H1 (cell line): ENCODE data around the gene SAMD9. TPM values are rescaled to one million over a fixed set of nuclear protein-coding genes. Genes with fewer than 3 reads are reported as not detected.

ENCODE experiments used
- CTCF ChIA-PET: fragments of 300-600 bp; sonication (Branson Sonifier 250); formaldehyde crosslinking; loops from one replicate; lab custom pipeline; 2021; ENCODE audit not compliant: partially characterized antibody; lab: Charles Lee
- POLR2A ChIA-PET: fragments of 300-600 bp; sonication (Branson Sonifier 250); formaldehyde crosslinking; loops from one replicate; lab custom pipeline; 2021; ENCODE audit warnings: inconsistent platforms; ENCODE audit not compliant: partially characterized antibody; lab: Charles Lee
- DNase-seq, 2 experiments: peaks; one replicate each; pipeline versions ENCODE4 v3.0.0 to v3.0.0-alpha.2; 2010 to 2022; ENCODE audit warnings: low spot score in 2 of 2, low read depth in 1 of 2, mixed read lengths in 1 of 2
- FAIRE-seq: peaks from 2 replicates; lab custom pipeline; 2011; peaks lifted over from hg19 to GRCh38; lab: Jason Lieb, UNC
- H2AFZ ChIP-seq: 2 replicates; pipeline ENCODE4 v1.8.1; 2012; ENCODE audit warnings: low read length, inconsistent platforms
- H2AK5ac ChIP-seq: 2 replicates; pipeline ENCODE4 v1.6.1; 2013; ENCODE audit warnings: low read depth, low read length
- H2BK120ac ChIP-seq: replicated peaks from 2 replicates; pipeline ENCODE3; 2013; ENCODE audit warnings: low read depth, low read length, inconsistent platforms
- H2BK12ac ChIP-seq: 2 replicates; pipeline ENCODE4 v1.6.1; 2013; ENCODE audit warnings: low read depth, low read length
- H2BK15ac ChIP-seq: 2 replicates; pipeline ENCODE4 v1.6.1; 2013; ENCODE audit warnings: low read length
- H2BK20ac ChIP-seq: 2 replicates; pipeline ENCODE4 v1.6.1; 2013; ENCODE audit warnings: low read length
- H2BK5ac ChIP-seq: 2 replicates; pipeline ENCODE4 v1.6.1; 2013; ENCODE audit warnings: low read depth, low read length
- H3K14ac ChIP-seq: 2 replicates; pipeline ENCODE4 v1.6.1; 2013; ENCODE audit warnings: inconsistent platforms; ENCODE audit not compliant: insufficient read length
- H3K18ac ChIP-seq: 2 replicates; pipeline ENCODE4 v1.6.1; 2013; ENCODE audit warnings: low read length; ENCODE audit errors: extremely low read depth
- H3K23ac ChIP-seq: 2 replicates; pipeline ENCODE4 v1.6.1; 2013; ENCODE audit warnings: inconsistent platforms; ENCODE audit not compliant: insufficient read length
- H3K23me2 ChIP-seq: 2 replicates; pipeline ENCODE4 v1.6.1; 2013; ENCODE audit warnings: low read depth, low read length
- H3K27ac ChIP-seq: 2 replicates; pipeline ENCODE4 v1.6.1; 2011; ENCODE audit warnings: low read depth, low read length, inconsistent platforms
- H3K27me3 ChIP-seq, 4 experiments: replicated peaks in 1 of 4; 1 replicate in 1 of 4; 2 replicates in 3 of 4; pipeline versions ENCODE4 v1.6.1 to v1.8.1; 2011 to 2013; ENCODE audit warnings: low read length in 3 of 4, mild to moderate bottlenecking in 3 of 4, inconsistent platforms in 2 of 4, mixed read lengths in 2 of 4, moderate library complexity in 1 of 4; ENCODE audit not compliant: control insufficient read depth in 3 of 4, insufficient read depth in 3 of 4; ENCODE audit errors: extremely low read depth in 1 of 4
- H3K36me3 ChIP-seq, 4 experiments: 2 replicates each; pipeline versions ENCODE4 v1.6.1 to v1.8.1; 2011 to 2013; ENCODE audit warnings: mild to moderate bottlenecking in 4 of 4, low read length in 3 of 4, moderate library complexity in 2 of 4, control low read depth in 1 of 4, inconsistent platforms in 1 of 4; ENCODE audit not compliant: insufficient read depth in 4 of 4, control insufficient read depth in 2 of 4
- H3K4ac ChIP-seq: replicated peaks from 2 replicates; pipeline ENCODE3; 2013; ENCODE audit warnings: low read length, low read depth, mixed read lengths, inconsistent platforms; ENCODE audit not compliant: insufficient read length
- H3K4me1 ChIP-seq, 4 experiments: replicated peaks in 1 of 4; 1 replicate in 1 of 4; 2 replicates in 3 of 4; pipeline versions ENCODE4 v1.6.1 to v1.8.1; 2011 to 2013; ENCODE audit warnings: low read length in 3 of 4, inconsistent platforms in 2 of 4, mixed read lengths in 1 of 4; ENCODE audit not compliant: insufficient read depth in 4 of 4, control insufficient read depth in 3 of 4
- H3K4me2 ChIP-seq, 2 experiments: 2 replicates each; pipeline versions ENCODE4 v1.6.1 to v1.8.1; 2011 to 2013; ENCODE audit warnings: low read depth in 2 of 2, low read length in 2 of 2, control low read depth in 1 of 2, inconsistent platforms in 1 of 2, mild to moderate bottlenecking in 1 of 2; ENCODE audit not compliant: insufficient read depth in 1 of 2
- H3K4me3 ChIP-seq, 4 experiments: fragments of 200-600, 300-600 bp in 1 of 4; sonication (generic), shearing (Covaris generic), sonication (Bioruptor Twin) in 1 of 4; 2 replicates each; pipeline versions ENCODE4 v1.5.1 to v1.8.1; 2011 to 2016; ENCODE audit warnings: low read length in 4 of 4, low read depth in 3 of 4, control low read depth in 2 of 4, inconsistent platforms in 2 of 4, mild to moderate bottlenecking in 2 of 4, mixed read lengths in 1 of 4, moderate library complexity in 1 of 4; ENCODE audit not compliant: insufficient read depth in 2 of 4; ENCODE audit errors: extremely low read depth in 1 of 4
- H3K56ac ChIP-seq: replicated peaks from 2 replicates; pipeline ENCODE3; 2013; ENCODE audit warnings: low read depth, mild to moderate bottlenecking, mixed read lengths, low read length, inconsistent platforms; ENCODE audit not compliant: insufficient read length
- H3K79me1 ChIP-seq: 2 replicates; pipeline ENCODE4 v1.6.1; 2013; ENCODE audit warnings: low read depth, low read length, control low read depth
- H3K79me2 ChIP-seq, 2 experiments: 2 replicates each; pipeline versions ENCODE4 v1.6.1 to v1.8.1; 2012 to 2013; ENCODE audit warnings: low read length in 2 of 2, mild to moderate bottlenecking in 2 of 2, inconsistent platforms in 1 of 2; ENCODE audit not compliant: insufficient read depth in 2 of 2, control insufficient read depth in 1 of 2
- H3K9ac ChIP-seq, 4 experiments: replicated peaks in 1 of 4; 1 replicate in 1 of 4; 2 replicates in 3 of 4; pipeline versions ENCODE4 v1.6.1 to v1.8.1; 2011 to 2013; ENCODE audit warnings: low read depth in 3 of 4, low read length in 3 of 4, control low read depth in 2 of 4, mild to moderate bottlenecking in 2 of 4, moderate library complexity in 2 of 4, inconsistent platforms in 1 of 4; ENCODE audit errors: extremely low read depth in 1 of 4
- H3K9me3 ChIP-seq, 2 experiments: 2 replicates each; pipeline versions ENCODE4 v1.6.1 to v1.8.1; 2012 to 2013; ENCODE audit warnings: mild to moderate bottlenecking in 2 of 2, moderate library complexity in 2 of 2, control low read depth in 1 of 2, inconsistent platforms in 1 of 2, low read depth in 1 of 2, low read length in 1 of 2, mixed read lengths in 1 of 2; ENCODE audit not compliant: insufficient read depth in 2 of 2
- H4K20me1 ChIP-seq, 2 experiments: replicated peaks in 1 of 2; 2 replicates each; pipeline versions ENCODE3 to v1.8.1; 2011 to 2013; ENCODE audit warnings: inconsistent platforms in 2 of 2, low read length in 2 of 2, mild to moderate bottlenecking in 1 of 2; ENCODE audit not compliant: insufficient read depth in 2 of 2, control insufficient read depth in 1 of 2
- H4K5ac ChIP-seq: 2 replicates; pipeline ENCODE4 v1.6.1; 2013; ENCODE audit warnings: low read length, low read depth, mixed read lengths, inconsistent platforms; ENCODE audit not compliant: insufficient read length
- H4K8ac ChIP-seq: 2 replicates; pipeline ENCODE4 v1.8.0; 2013; ENCODE audit warnings: mild to moderate bottlenecking, moderate library complexity, low read length, inconsistent platforms; ENCODE audit not compliant: insufficient read depth; ENCODE audit errors: extremely low read depth
- H4K91ac ChIP-seq: replicated peaks from 2 replicates; pipeline ENCODE3; 2013; ENCODE audit warnings: low read length, mixed read lengths, inconsistent platforms; ENCODE audit not compliant: insufficient read length
- BRCA1 ChIP-seq: IDR thresholded peaks from 2 replicates; pipeline ENCODE4 v1.6.1; 2012; ENCODE audit warnings: low read depth, low read length, improper control_type of control experiment
- CBX8 ChIP-seq: fragments of 300-800, 300-1000 bp; sonication (generic); IDR thresholded peaks from 2 replicates; pipeline ENCODE4 v1.7.1; 2016; ENCODE audit warnings: low read depth, low read length, borderline replicate concordance
- CREB1 ChIP-seq: IDR thresholded peaks from 2 replicates; pipeline ENCODE4 v1.6.1; 2012; ENCODE audit warnings: inconsistent platforms
- CTBP2 ChIP-seq: IDR thresholded peaks from 2 replicates; pipeline ENCODE4 v1.7.0; 2011; ENCODE audit warnings: borderline replicate concordance, mild to moderate bottlenecking, moderate library complexity, mixed read lengths, low read length; ENCODE audit not compliant: insufficient read depth, insufficient read length
- EGR1 ChIP-seq: IDR thresholded peaks from 2 replicates; pipeline ENCODE4 v1.6.1; 2011; ENCODE audit warnings: low read depth, low read length, borderline replicate concordance
- NANOG ChIP-seq: IDR thresholded peaks from 2 replicates; pipeline ENCODE4 v1.6.1; 2011; ENCODE audit warnings: low read length, low read depth, mild to moderate bottlenecking, inconsistent platforms; ENCODE audit not compliant: insufficient read depth, poor library complexity, severe bottlenecking
- POU5F1 ChIP-seq: IDR thresholded peaks from 2 replicates; pipeline ENCODE4 v1.6.1; 2011; ENCODE audit warnings: low read depth, mild to moderate bottlenecking, low read length, moderate library complexity
- RNF2 ChIP-seq: fragments of 200-900, 300-1000 bp; sonication (generic); IDR thresholded peaks from 2 replicates; pipeline ENCODE4 v1.7.1; 2016; ENCODE audit warnings: borderline replicate concordance, low read depth, mild to moderate bottlenecking, antibody characterized with exemption, low read length; ENCODE audit not compliant: poor library complexity, severe bottlenecking; ENCODE audit errors: missing control alignments
- SIX5 ChIP-seq: IDR thresholded peaks from 2 replicates; pipeline ENCODE4 v1.6.1; 2011; ENCODE audit warnings: mild to moderate bottlenecking, low read depth, low read length
- WGBS, 2 experiments: shearing (Covaris generic) in 1 of 2; methylation state at CpG; one replicate each; pipeline versions ENCODE4 v1.1.6 to v1.1.7; 2013 to 2015; ENCODE audit warnings: low lambda C conversion rate in 2 of 2, mixed read lengths in 2 of 2, inconsistent platforms in 1 of 2, low coverage in 1 of 2, missing lambda C conversion rate in 1 of 2; ENCODE audit not compliant: insufficient replicate concordance in 2 of 2, insufficient coverage in 1 of 2, insufficient read length in 1 of 2; ENCODE audit errors: extremely low coverage in 1 of 2, missing lambda C conversion rate in 1 of 2; 5-methylcytosine and 5-hydroxymethylcytosine counted together
- polyA plus RNA-seq, 7 experiments: library from polyadenylated mRNA; depleted of rRNA in 3 of 7; stranded (reverse) in 5 of 7; unstranded in 2 of 7; fragments of >200 nt in 5 of 7; fragments of 200-250 nt in 2 of 7; gene quantifications; 1 replicate in 5 of 7; 2 replicates in 1 of 7; 4 replicates in 1 of 7; pipeline versions ENCODE4 v1.2.1 to v1.2.3, GENCODE V29; 2011 to 2013; ENCODE audit warnings: missing spikeins in 2 of 7, mixed read lengths in 2 of 7
- total RNA-seq: library from RNA; stranded (reverse); fragmentation: NEBNext Ultra II Directional; extraction: Animal tissue kit (Norgen Biotek cat#: 25700); gene quantifications from 2 replicates; pipeline ENCODE4 v1.2.1, GENCODE V29; 2021
- TF ChIP-seq, protein P1 (sequence below): IDR thresholded peaks from 2 replicates; pipeline ENCODE4 v1.6.1; 2011; ENCODE audit warnings: low read length, improper control_type of control experiment
- TF ChIP-seq, protein P2 (sequence below): IDR thresholded peaks from 2 replicates; pipeline ENCODE4 v1.6.1; 2012; ENCODE audit warnings: inconsistent platforms
- TF ChIP-seq, protein P3 (sequence below): IDR thresholded peaks from 2 replicates; pipeline ENCODE4 v1.6.1; 2012; ENCODE audit warnings: inconsistent platforms

The SAMD9 gene
- total and polyA plus RNA-seq, 2 of the 8 experiments (the other 6 are each of a cell fraction or from before 2014, with no cell fraction given), result 0.02 TPM; not detected in 1

GRCh38 chr7:93133005-93133404, 15.2 kb upstream of the SAMD9 start:
- H3K4me1 ChIP-seq, result no peaks in the 10 kb centered on the region
- FAIRE-seq (no peak), DNase-seq (no peak)
- H3K36me3 ChIP-seq, result no peaks in the 10 kb centered on the region
- no peak overlapping the region for H3K14ac ChIP-seq
- H3K79me1 ChIP-seq, result no peaks in the 10 kb centered on the region
- no peak overlapping the region for H3K4me2 ChIP-seq
- H3K23me2 ChIP-seq, result no peaks in the 10 kb centered on the region
- no peak overlapping the region for H2BK120ac ChIP-seq
- no peak overlapping the region for H2BK20ac ChIP-seq
- POLR2A ChIA-PET, result interaction anchor here (1.1 kb wide), 1 partner anchor 10 kb away, joined by 4 read pairs; no protein-coding TSS in a partner anchor
- H4K91ac ChIP-seq, result no peak overlapping the region
- no peak overlapping the region for H2BK5ac ChIP-seq
- H3K9me3 ChIP-seq, result no peaks in the 10 kb centered on the region
- H3K23ac ChIP-seq, result no peak overlapping the region
- no peaks in the 10 kb centered on the region for H3K79me2 ChIP-seq
- no peak overlapping the region for H3K4ac ChIP-seq
- no peak overlapping the region for H2AFZ ChIP-seq
- H4K20me1 ChIP-seq, result no peaks in the 10 kb centered on the region
- no peak overlapping the region for H3K27ac ChIP-seq
- H3K56ac ChIP-seq, result no peak overlapping the region
- no peak overlapping the region for H4K8ac ChIP-seq
- CTCF ChIA-PET, result interaction anchor here (1.1 to 1.2 kb wide), 2 partner anchors 95 to 99 kb away, joined by 3 read pairs; partner anchors contain the start of gene VPS50
- no peak overlapping the region for H3K18ac ChIP-seq
- peaks cover 0 to 3% (median under 1%) of the 10 kb centered on the region in 4 experiments; a peak in 2 of 7 replicates for H3K27me3 ChIP-seq
- WGBS, 2 experiments, result 95% methylated on average over 1 of the region's 1 CpG; no CpG with 5 or more reads in 1 of the 2 experiments
- no peak overlapping the region for H4K5ac ChIP-seq
- no peak overlapping the region for H2AK5ac ChIP-seq
- no peak overlapping the region for H2BK15ac ChIP-seq
- no peak overlapping the region for H3K9ac ChIP-seq
- H3K4me3 ChIP-seq, result no peak overlapping the region
- no peak overlapping the region for H2BK12ac ChIP-seq
- no peak for TF ChIP-seq BRCA1
- TF ChIP-seq EGR1, result no peak
- TF ChIP-seq RNF2, result no peak
- TF ChIP-seq, protein P1, sequence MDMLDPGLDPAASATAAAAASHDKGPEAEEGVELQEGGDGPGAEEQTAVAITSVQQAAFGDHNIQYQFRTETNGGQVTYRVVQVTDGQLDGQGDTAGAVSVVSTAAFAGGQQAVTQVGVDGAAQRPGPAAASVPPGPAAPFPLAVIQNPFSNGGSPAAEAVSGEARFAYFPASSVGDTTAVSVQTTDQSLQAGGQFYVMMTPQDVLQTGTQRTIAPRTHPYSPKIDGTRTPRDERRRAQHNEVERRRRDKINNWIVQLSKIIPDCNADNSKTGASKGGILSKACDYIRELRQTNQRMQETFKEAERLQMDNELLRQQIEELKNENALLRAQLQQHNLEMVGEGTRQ, result no peak
- TF ChIP-seq POU5F1, result no peak
- TF ChIP-seq, protein P2, sequence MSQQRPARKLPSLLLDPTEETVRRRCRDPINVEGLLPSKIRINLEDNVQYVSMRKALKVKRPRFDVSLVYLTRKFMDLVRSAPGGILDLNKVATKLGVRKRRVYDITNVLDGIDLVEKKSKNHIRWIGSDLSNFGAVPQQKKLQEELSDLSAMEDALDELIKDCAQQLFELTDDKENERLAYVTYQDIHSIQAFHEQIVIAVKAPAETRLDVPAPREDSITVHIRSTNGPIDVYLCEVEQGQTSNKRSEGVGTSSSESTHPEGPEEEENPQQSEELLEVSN, result no peak
- TF ChIP-seq CBX8, result no peak
- TF ChIP-seq SIX5, result no peak
- no peak for TF ChIP-seq CTBP2
- no peak for TF ChIP-seq CREB1
- no peak for TF ChIP-seq NANOG
- TF ChIP-seq, protein P3, sequence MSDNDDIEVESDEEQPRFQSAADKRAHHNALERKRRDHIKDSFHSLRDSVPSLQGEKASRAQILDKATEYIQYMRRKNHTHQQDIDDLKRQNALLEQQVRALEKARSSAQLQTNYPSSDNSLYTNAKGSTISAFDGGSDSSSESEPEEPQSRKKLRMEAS, result no peak
